IMR-90 (cell line): ENCODE measurements around the gene ALDH2. TPM values are rescaled to one million over a fixed set of nuclear protein-coding genes. Genes with fewer than 3 reads are reported as not detected.

Experiments used
- ATAC-seq: fragments of 200-7000 bp; cut with Tn5 transposase; 2 replicates; pipeline ENCODE4 v1.9.1; 2020; ENCODE audit warnings: low read depth, mild to moderate bottlenecking, moderate library complexity
- BruUV-seq: library from RNA; stranded (reverse); fragments of 400-500 nt; replicated peaks from 2 replicates; lab custom pipeline; 2021; lab: Mats Ljungman, UMichigan
- CTCF ChIA-PET: fragments of 300-600 bp; formaldehyde crosslinking; extraction: SDS; loops from one replicate; lab custom pipeline; 2021; ENCODE audit warnings: antibody characterized with exemption; lab: Yijun Ruan, JAX
- POLR2A ChIA-PET: fragments of 300-600 bp; sonication (Branson Sonifier 250); formaldehyde crosslinking; loops from one replicate; lab custom pipeline; 2022; ENCODE audit warnings: antibody characterized with exemption; ENCODE audit not compliant: unreplicated experiment; lab: Charles Lee
- DNase-seq: peaks from one replicate; pipeline ENCODE4 v3.0.0; 2013
- H2AFZ ChIP-seq: replicated peaks from 2 replicates; pipeline ENCODE3; 2013; ENCODE audit warnings: low read length, mild to moderate bottlenecking; ENCODE audit not compliant: poor library complexity
- H2AK5ac ChIP-seq: 2 replicates; pipeline ENCODE4 v1.6.1; 2013; ENCODE audit warnings: low read depth, low read length, inconsistent platforms
- H2AK9ac ChIP-seq: replicated peaks from 2 replicates; pipeline ENCODE3; 2013; ENCODE audit warnings: mild to moderate bottlenecking, low read depth, low read length, moderate library complexity; ENCODE audit not compliant: poor library complexity
- H2BK120ac ChIP-seq: 2 replicates; pipeline ENCODE4 v1.6.1; 2013; ENCODE audit warnings: low read depth, low read length, inconsistent platforms
- H2BK15ac ChIP-seq: 3 replicates; pipeline ENCODE4 v1.6.1; 2013; ENCODE audit warnings: low read depth, low read length, inconsistent platforms
- H2BK20ac ChIP-seq: 2 replicates; pipeline ENCODE4 v1.6.1; 2013; ENCODE audit warnings: low read depth, mild to moderate bottlenecking, inconsistent platforms, low read length, moderate library complexity
- H2BK5ac ChIP-seq: 2 replicates; pipeline ENCODE4 v1.6.1; 2013; ENCODE audit warnings: mild to moderate bottlenecking, low read depth, low read length, inconsistent platforms; ENCODE audit not compliant: poor library complexity, severe bottlenecking
- H3K14ac ChIP-seq: replicated peaks from 2 replicates; pipeline ENCODE4 v1.6.1; 2013; ENCODE audit warnings: low read depth, low read length, inconsistent platforms
- H3K18ac ChIP-seq: 2 replicates; pipeline ENCODE4 v1.6.1; 2013; ENCODE audit warnings: low read depth, low read length, control low read depth
- H3K23ac ChIP-seq: 2 replicates; pipeline ENCODE4 v1.6.1; 2013; ENCODE audit warnings: low read depth, low read length, inconsistent platforms
- H3K27ac ChIP-seq: 2 replicates; pipeline ENCODE4 v1.5.1; 2013; ENCODE audit warnings: mild to moderate bottlenecking, control low read depth, low read length; ENCODE audit not compliant: insufficient read depth
- H3K27me3 ChIP-seq: 2 replicates; pipeline ENCODE4 v1.6.1; 2013; ENCODE audit warnings: low read length; ENCODE audit not compliant: control insufficient read depth, insufficient read depth
- H3K36me3 ChIP-seq: 2 replicates; pipeline ENCODE4 v1.6.1; 2013; ENCODE audit warnings: low read length, mixed read lengths; ENCODE audit not compliant: control insufficient read depth, insufficient read depth
- H3K4ac ChIP-seq: 2 replicates; pipeline ENCODE4 v1.6.1; 2013; ENCODE audit warnings: low read depth, low read length, inconsistent platforms
- H3K4me1 ChIP-seq: 2 replicates; pipeline ENCODE4 v1.6.1; 2013; ENCODE audit warnings: low read length, mixed read lengths; ENCODE audit not compliant: control insufficient read depth, insufficient read depth
- H3K4me2 ChIP-seq: 2 replicates; pipeline ENCODE4 v1.6.1; 2013; ENCODE audit warnings: low read depth, mild to moderate bottlenecking, control low read depth, low read length, moderate library complexity
- H3K4me3 ChIP-seq: 2 replicates; pipeline ENCODE4 v1.5.1; 2013; ENCODE audit warnings: low read depth, mild to moderate bottlenecking, control low read depth, low read length, moderate library complexity; ENCODE audit not compliant: insufficient read depth
- H3K56ac ChIP-seq: 2 replicates; pipeline ENCODE4 v1.6.1; 2013; ENCODE audit warnings: low read length, inconsistent platforms; ENCODE audit not compliant: insufficient read depth; ENCODE audit errors: extremely low read depth
- H3K79me1 ChIP-seq, 2 experiments: 2 replicates each; pipeline ENCODE4 v1.6.1; 2013; ENCODE audit warnings: low read length in 2 of 2, inconsistent platforms in 1 of 2, low read depth in 1 of 2
- H3K9ac ChIP-seq: 2 replicates; pipeline ENCODE4 v1.6.1; 2013; ENCODE audit warnings: low read depth, low read length, control low read depth
- H3K9me1 ChIP-seq: 2 replicates; pipeline ENCODE4 v1.6.1; 2013; ENCODE audit warnings: low read length, inconsistent platforms; ENCODE audit not compliant: insufficient read depth
- H3K9me3 ChIP-seq: 2 replicates; pipeline ENCODE4 v1.6.1; 2013; ENCODE audit warnings: low read length; ENCODE audit not compliant: control insufficient read depth, insufficient read depth
- H4K20me1 ChIP-seq: 2 replicates; pipeline ENCODE4 v1.6.1; 2013; ENCODE audit warnings: low read length, inconsistent platforms; ENCODE audit not compliant: insufficient read depth
- H4K5ac ChIP-seq: 2 replicates; pipeline ENCODE4 v1.6.1; 2013; ENCODE audit warnings: mild to moderate bottlenecking, low read depth, low read length, control low read depth
- H4K8ac ChIP-seq, 2 experiments: 2 replicates each; pipeline ENCODE4 v1.6.1; 2013; ENCODE audit warnings: low read depth in 2 of 2, low read length in 2 of 2, control low read depth in 1 of 2, inconsistent platforms in 1 of 2
- H4K91ac ChIP-seq: 2 replicates; pipeline ENCODE4 v1.6.1; 2013; ENCODE audit warnings: low read depth, low read length, inconsistent platforms; ENCODE audit not compliant: insufficient read depth
- MAZ ChIP-seq: IDR thresholded peaks from 2 replicates; pipeline ENCODE4 v1.6.1; 2012; ENCODE audit warnings: low read depth, mild to moderate bottlenecking, low read length, improper control_type of control experiment, moderate library complexity, borderline replicate concordance
- MXI1 ChIP-seq: IDR thresholded peaks from 2 replicates; pipeline ENCODE4 v1.6.1; 2012; ENCODE audit warnings: low read depth, mild to moderate bottlenecking, low read length, moderate library complexity, borderline replicate concordance
- POLR2A ChIP-seq: IDR thresholded peaks from 2 replicates; pipeline ENCODE4 v1.6.1; 2012; ENCODE audit warnings: mild to moderate bottlenecking, low read depth, low read length
- RAD21 ChIP-seq: IDR thresholded peaks from 2 replicates; pipeline ENCODE4 v1.6.1; 2012; ENCODE audit warnings: low read length, improper control_type of control experiment
- RCOR1 ChIP-seq: IDR thresholded peaks from 2 replicates; pipeline ENCODE4 v1.6.1; 2012; ENCODE audit warnings: mild to moderate bottlenecking, low read length, improper control_type of control experiment; ENCODE audit not compliant: insufficient replicate concordance
- RFX5 ChIP-seq: IDR thresholded peaks from 2 replicates; pipeline ENCODE4 v1.8.0; 2012; ENCODE audit warnings: low read depth, mild to moderate bottlenecking, low read length, moderate library complexity
- WGBS, 2 experiments: methylation state at CpG; one replicate each; pipeline versions ENCODE4 v1.1.5 to v1.1.7; 2013; ENCODE audit warnings: missing lambda C conversion rate in 2 of 2; ENCODE audit not compliant: insufficient read length in 1 of 2; ENCODE audit errors: extremely low coverage in 2 of 2; 5-methylcytosine and 5-hydroxymethylcytosine counted together
- dilution Hi-C: fragments of 300-500 bp; cut with HindIII; formaldehyde crosslinking; loops from one replicate; pipeline ENCODE4 v1.14.3; 2018; ENCODE audit warnings: low sequenced_read_pairs; ENCODE audit not compliant: unreplicated experiment
- in situ Hi-C: fragments of 300-500 bp; cut with MboI; formaldehyde crosslinking; loops from 3 replicates; pipeline ENCODE4 v1.14.3; 2019; ENCODE audit warnings: low sequenced_read_pairs, inconsistent platforms, mixed read lengths
- intact Hi-C: fragments of 100-400 bp; cut with micrococcal nuclease; formaldehyde crosslinking; loops from 2 replicates; pipeline ENCODE4 v1.10.0; 2022
- polyA plus RNA-seq, 3 experiments: library from polyadenylated mRNA; depleted of rRNA; stranded (reverse); fragments of >200 nt; gene quantifications; 2 replicates each; pipeline ENCODE4 v1.2.3, GENCODE V29; 2012; ENCODE audit warnings: low replicate concordance in 1 of 3
- total RNA-seq: library from RNA; depleted of rRNA; stranded (reverse); fragments of >200 nt; gene quantifications from 2 replicates; pipeline ENCODE4 v1.2.3, GENCODE V29; 2012
- TF ChIP-seq, protein P1 (sequence below): fragments of 150-350 bp; IDR thresholded peaks from 2 replicates; pipeline ENCODE4 v1.6.1; 2017; ENCODE audit warnings: mild to moderate bottlenecking, antibody characterized with exemption, low read length, low read depth
- TF ChIP-seq, protein P2 (sequence below): conservative IDR thresholded peaks from 2 replicates; pipeline ENCODE4 v1.5.1; 2012; ENCODE audit warnings: mild to moderate bottlenecking, low read depth, low read length, improper control_type of control experiment

ALDH2 gene
- total and polyA plus RNA-seq, 2 of the 4 experiments (the other 2 are of a cell fraction), result 16.0 to 41.2 TPM

- peaks cover 6% of the 10 kb centered on the region for H3K4me1 ChIP-seq
- no peak overlapping the region for H2AFZ ChIP-seq
- H4K91ac ChIP-seq, result no peak overlapping the region
- H2BK5ac ChIP-seq, result no peak overlapping the region
- H3K79me1 ChIP-seq, result peaks cover 14 to 46% of the 10 kb centered on the region in 2 experiments
- in situ Hi-C loops (no loop called here), intact Hi-C loops (loop anchor here (5.0 kb wide), 1 partner anchor 44 kb away; no protein-coding TSS in a partner anchor), dilution Hi-C loops (no loop called here)
- no peak overlapping the region for H3K18ac ChIP-seq
- no peak overlapping the region for H3K27ac ChIP-seq
- H4K8ac ChIP-seq, result peak overlapping the region in 1 of 2 experiments; percentile 41; a peak in 1 of 4 replicates
- ChIA-PET CTCF (interaction anchor here (0.7 kb wide), 1 partner anchor 20 kb away, joined by 3 read pairs; no protein-coding TSS in a partner anchor), POLR2A (interaction anchor here (0.6 kb wide), 1 partner anchor 539 kb away, joined by 3 read pairs; no protein-coding TSS in a partner anchor)
- no peak overlapping the region for H2BK15ac ChIP-seq
- no peak overlapping the region for H2AK9ac ChIP-seq
- no peak overlapping the region for H2BK20ac ChIP-seq
- ATAC-seq (no peak), DNase-seq (no peak)
- H3K14ac ChIP-seq, result 0 out of 2 replicates have a peak overlapping the region, but pooled peaks have one; percentile 41
- H4K5ac ChIP-seq, result no peak overlapping the region
- peaks cover 13% of the 10 kb centered on the region for H3K9me1 ChIP-seq
- H3K9me3 ChIP-seq, result no peaks in the 10 kb centered on the region
- H2AK5ac ChIP-seq, result peak overlapping the region; percentile 31; the same call in 1 of the 2 replicates
- no peak overlapping the region for H2BK120ac ChIP-seq
- H3K4me3 ChIP-seq, result peak overlapping the region; percentile 1; the same call in 1 of the 2 replicates
- H3K4me2 ChIP-seq, result peak overlapping the region; percentile 88; the same call in 1 of the 2 replicates
- H3K23ac ChIP-seq, result peak overlapping the region; percentile 46; the same call in 1 of the 2 replicates
- H3K9ac ChIP-seq, result no peak overlapping the region
- no TSS peak for BruUV-seq
- H3K56ac ChIP-seq, result no peak overlapping the region
- no peaks in the 10 kb centered on the region for H3K27me3 ChIP-seq
- H3K36me3 ChIP-seq, result peaks cover 3% of the 10 kb centered on the region; the same call in 1 of the 2 replicates
- H4K20me1 ChIP-seq, result peaks cover 30% of the 10 kb centered on the region
- no peak overlapping the region for H3K4ac ChIP-seq
- no peak for TF ChIP-seq RCOR1
- TF ChIP-seq POLR2A, result no peak
- no peak for TF ChIP-seq RFX5
- no peak for TF ChIP-seq RAD21
- no peak for TF ChIP-seq MXI1
- TF ChIP-seq MAZ, result no peak
- TF ChIP-seq, protein P1, sequence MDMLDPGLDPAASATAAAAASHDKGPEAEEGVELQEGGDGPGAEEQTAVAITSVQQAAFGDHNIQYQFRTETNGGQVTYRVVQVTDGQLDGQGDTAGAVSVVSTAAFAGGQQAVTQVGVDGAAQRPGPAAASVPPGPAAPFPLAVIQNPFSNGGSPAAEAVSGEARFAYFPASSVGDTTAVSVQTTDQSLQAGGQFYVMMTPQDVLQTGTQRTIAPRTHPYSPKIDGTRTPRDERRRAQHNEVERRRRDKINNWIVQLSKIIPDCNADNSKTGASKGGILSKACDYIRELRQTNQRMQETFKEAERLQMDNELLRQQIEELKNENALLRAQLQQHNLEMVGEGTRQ, result no peak
- TF ChIP-seq, protein P2, sequence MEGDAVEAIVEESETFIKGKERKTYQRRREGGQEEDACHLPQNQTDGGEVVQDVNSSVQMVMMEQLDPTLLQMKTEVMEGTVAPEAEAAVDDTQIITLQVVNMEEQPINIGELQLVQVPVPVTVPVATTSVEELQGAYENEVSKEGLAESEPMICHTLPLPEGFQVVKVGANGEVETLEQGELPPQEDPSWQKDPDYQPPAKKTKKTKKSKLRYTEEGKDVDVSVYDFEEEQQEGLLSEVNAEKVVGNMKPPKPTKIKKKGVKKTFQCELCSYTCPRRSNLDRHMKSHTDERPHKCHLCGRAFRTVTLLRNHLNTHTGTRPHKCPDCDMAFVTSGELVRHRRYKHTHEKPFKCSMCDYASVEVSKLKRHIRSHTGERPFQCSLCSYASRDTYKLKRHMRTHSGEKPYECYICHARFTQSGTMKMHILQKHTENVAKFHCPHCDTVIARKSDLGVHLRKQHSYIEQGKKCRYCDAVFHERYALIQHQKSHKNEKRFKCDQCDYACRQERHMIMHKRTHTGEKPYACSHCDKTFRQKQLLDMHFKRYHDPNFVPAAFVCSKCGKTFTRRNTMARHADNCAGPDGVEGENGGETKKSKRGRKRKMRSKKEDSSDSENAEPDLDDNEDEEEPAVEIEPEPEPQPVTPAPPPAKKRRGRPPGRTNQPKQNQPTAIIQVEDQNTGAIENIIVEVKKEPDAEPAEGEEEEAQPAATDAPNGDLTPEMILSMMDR, result no peak
- 94% methylated on average over 6 of the region's 9 CpGs; no CpG with 5 or more reads in 1 of the 2 experiments for WGBS, 2 experiments
Observed at GRCh38 chr12:111768159-111768895, 1.6 kb downstream of the ALDH2 start.
